Neural cell (in vitro differentiated cells): ENCODE data around the gene HAND1.

Source experiments
- CTCF ChIP-seq: fragments of 450-650 bp; IDR thresholded peaks from 2 replicates; pipeline ENCODE4 v1.5.1; 2014; ENCODE audit warnings: antibody characterized with exemption, mild to moderate bottlenecking, moderate library complexity; ENCODE audit not compliant: poor library complexity, severe bottlenecking
- EZH2 ChIP-seq: fragments of 200-600, 300-800 bp; shearing (Covaris generic), sonication (generic); IDR thresholded peaks from 2 replicates; pipeline ENCODE4 v1.6.1; 2014; ENCODE audit warnings: antibody characterized with exemption, low read length, borderline replicate concordance, mild to moderate bottlenecking; ENCODE audit not compliant: insufficient read depth, poor library complexity, severe bottlenecking
- RAD21 ChIP-seq: fragments of 450-650 bp; conservative IDR thresholded peaks from 2 replicates; pipeline ENCODE4 v1.6.1; 2014; ENCODE audit warnings: antibody characterized with exemption, mild to moderate bottlenecking, moderate library complexity
- SMC3 ChIP-seq: fragments of 450-650 bp; conservative IDR thresholded peaks from 2 replicates; pipeline ENCODE4 v1.6.1; 2014; ENCODE audit warnings: antibody characterized with exemption, mild to moderate bottlenecking, moderate library complexity; ENCODE audit not compliant: poor library complexity

GRCh38 chr5:154485850-154486426 lies 7.9 kb upstream of the HAND1 start:
- TF ChIP-seq RAD21 (no peak), CTCF (no peak), SMC3 (no peak), EZH2 (no peak)
